Nephron (organoid): Measurements from ENCODE around the gene KCNQ1.
A peak's percentile ranks its signal among the peaks of the same experiment; 100 is the strongest.

Experiments
- H3K27ac Mint-ChIP-seq, 3 experiments: 2 replicates each; pipeline ENCODE4 v1.8.0; 2020; ENCODE audit warnings: mixed read lengths in 3 of 3, mild to moderate bottlenecking in 2 of 3, moderate library complexity in 1 of 3
- H3K27me3 Mint-ChIP-seq: 2 replicates; pipeline ENCODE4 v1.8.0; 2021; ENCODE audit warnings: low read depth, mild to moderate bottlenecking, moderate library complexity, mixed read lengths
- H3K36me3 Mint-ChIP-seq: 2 replicates; pipeline ENCODE4 v1.8.0; 2020; ENCODE audit warnings: low read depth, mixed read lengths
- H3K4me1 Mint-ChIP-seq: 2 replicates; pipeline ENCODE4 v1.8.0; 2020; ENCODE audit warnings: mixed read lengths
- H3K4me3 Mint-ChIP-seq, 3 experiments: 2 replicates each; pipeline ENCODE4 v1.8.0; 2020; ENCODE audit warnings: mild to moderate bottlenecking in 3 of 3, mixed read lengths in 3 of 3, moderate library complexity in 2 of 3
- H3K9me3 Mint-ChIP-seq: 2 replicates; pipeline ENCODE4 v1.8.0; 2020; ENCODE audit warnings: mixed read lengths
- CTCF ChIP-seq, 3 experiments: fragments of 200-600 bp; sonication (generic); IDR thresholded peaks; one replicate each; pipeline ENCODE4 v1.5.0; 2021; ENCODE audit warnings: antibody characterized with exemption in 3 of 3; ENCODE audit not compliant: unreplicated experiment in 3 of 3

The KCNQ1 gene

GRCh38 chr11:2660357-2660939, 215.6 kb downstream of the KCNQ1 start:
- H3K27me3 Mint-ChIP-seq = peaks cover 6% of the 10 kb centered on the region
- H3K9me3 Mint-ChIP-seq = peaks cover 73% of the 10 kb centered on the region
- H3K4me3 Mint-ChIP-seq = no peak overlapping the region
- no peak for TF ChIP-seq CTCF (IDR thresholded peaks at IDR 0.05; ENCODE audit: unreplicated experiment in 3 of 3)
- H3K36me3 Mint-ChIP-seq = peaks cover 98% of the 10 kb centered on the region
- peaks cover 34% of the 10 kb centered on the region for H3K4me1 Mint-ChIP-seq
- no peak overlapping the region for H3K27ac Mint-ChIP-seq

DNA sequence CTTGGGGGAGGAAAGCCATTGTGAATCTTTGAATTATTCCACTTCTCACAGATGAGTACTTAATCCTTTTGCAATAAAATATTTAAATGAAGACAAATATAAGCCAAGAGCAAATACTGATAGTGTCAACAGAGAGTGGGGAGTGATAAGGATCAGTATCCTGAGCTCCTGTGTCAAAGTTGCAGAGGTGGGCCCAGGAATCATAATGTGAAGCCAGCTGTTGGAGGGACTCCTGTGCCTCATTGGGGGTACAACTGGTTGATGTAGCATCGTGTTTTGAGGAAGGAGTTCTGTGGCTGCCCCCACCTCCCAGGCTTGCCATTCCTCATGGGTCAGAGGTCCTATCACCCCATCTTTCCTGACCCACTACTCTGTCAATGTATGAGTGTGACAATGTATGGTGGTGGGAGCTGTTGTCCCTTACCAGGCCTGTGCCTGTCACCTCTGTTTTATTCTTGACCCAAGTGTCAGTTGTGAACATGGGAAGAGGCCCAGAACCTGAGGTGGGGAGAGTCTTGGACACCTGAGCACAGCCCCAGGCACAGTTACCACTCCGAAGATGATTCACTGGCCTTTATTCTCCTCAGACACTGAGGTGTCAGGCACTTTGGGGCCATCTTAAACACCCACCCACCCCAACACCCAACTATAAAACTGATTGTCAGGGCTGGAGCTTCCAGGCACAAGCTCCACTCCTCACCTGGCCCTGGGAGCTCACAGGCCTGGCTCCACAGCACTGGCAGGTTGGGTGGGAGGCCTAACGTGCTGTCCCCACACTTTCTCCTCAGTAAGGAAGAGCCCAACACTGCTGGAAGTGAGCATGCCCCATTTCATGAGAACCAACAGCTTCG, 216.6 kb downstream of the KCNQ1 start:
- Mint-ChIP-seq H3K27ac (peak overlapping the region in 1 of 3 experiments; percentile 15), H3K36me3 (peaks cover 97% of the 10 kb centered on the region), H3K9me3 (peaks cover 66% of the 10 kb centered on the region), H3K4me1 (peaks cover 26% of the 10 kb centered on the region), H3K27me3 (peaks cover under 1% of the 10 kb centered on the region), H3K4me3 (no peak overlapping the region)
- TF ChIP-seq CTCF (IDR thresholded peaks at IDR 0.05; ENCODE audit: unreplicated experiment in 3 of 3) = no peak

- no peak for TF ChIP-seq CTCF (IDR thresholded peaks at IDR 0.05; ENCODE audit: unreplicated experiment in 3 of 3)
Observed at GRCh38 chr11:2662024-2662312, 217.2 kb downstream of the KCNQ1 start.

GRCh38 chr11:2662430-2663299, 217.9 kb downstream of the KCNQ1 start:
- Mint-ChIP-seq H3K9me3 (peaks cover 53% of the 10 kb centered on the region), H3K4me1 (peaks cover 18% of the 10 kb centered on the region), H3K36me3 (peaks cover 86% of the 10 kb centered on the region), H3K4me3 (no peak overlapping the region), H3K27ac (peak overlapping the region in 1 of 3 experiments; percentile 46), H3K27me3 (no peaks in the 10 kb centered on the region)
- no peak for TF ChIP-seq CTCF (IDR thresholded peaks at IDR 0.05; ENCODE audit: unreplicated experiment in 3 of 3)

More at GRCh38 chr11:2662024-2662312, 217.2 kb downstream of the KCNQ1 start:
- Mint-ChIP-seq H3K27ac (no peak overlapping the region), H3K9me3 (peaks cover 60% of the 10 kb centered on the region), H3K4me1 (peaks cover 20% of the 10 kb centered on the region), H3K4me3 (no peak overlapping the region), H3K27me3 (no peaks in the 10 kb centered on the region), H3K36me3 (peaks cover 92% of the 10 kb centered on the region)

GRCh38 chr11:2663506-2663905, 218.7 kb downstream of the KCNQ1 start:
- H3K27me3 Mint-ChIP-seq = no peaks in the 10 kb centered on the region
- no peak overlapping the region for H3K27ac Mint-ChIP-seq
- no peak for TF ChIP-seq CTCF (IDR thresholded peaks at IDR 0.05; ENCODE audit: unreplicated experiment in 3 of 3)
- H3K4me1 Mint-ChIP-seq = peaks cover 16% of the 10 kb centered on the region
- H3K36me3 Mint-ChIP-seq = peaks cover 86% of the 10 kb centered on the region
- no peak overlapping the region for H3K4me3 Mint-ChIP-seq
- peaks cover 48% of the 10 kb centered on the region for H3K9me3 Mint-ChIP-seq
